Stimulated activated CD8-positive, alpha-beta memory T cell treated with anti-CD3 and anti-CD28 coated beads, Interleukin-7, amount 100 ng/mL, for 1 hour (primary cell): ENCODE measurements around the gene TMEM37.

Experiments
- DNase-seq, 2 donors: peaks; one replicate each; pipeline ENCODE4 v3.0.0-alpha.2; 2020; ENCODE audit warnings: low read depth in 2 of 2

TMEM37 gene

DNA sequence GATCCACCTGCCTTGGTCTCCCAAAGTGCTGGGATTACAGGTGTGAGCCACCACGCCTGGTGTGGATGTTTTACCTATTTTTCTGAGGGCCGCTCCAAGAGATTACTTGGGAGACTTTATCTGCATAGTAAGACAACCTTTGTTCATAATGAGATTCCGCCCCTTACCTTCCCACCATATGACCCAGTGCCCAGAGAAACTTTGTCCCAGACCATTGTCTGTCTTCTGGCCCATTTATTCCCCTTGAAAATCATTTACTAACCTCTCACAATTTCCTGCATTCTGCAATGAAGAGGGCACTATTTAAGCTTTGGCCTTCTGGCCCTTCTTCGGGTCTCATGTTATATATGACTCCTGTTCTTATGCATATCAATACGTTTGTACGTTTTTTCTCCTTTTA lies 13.7 kb upstream of the TMEM37 start:
- DNase-seq, result no peak

DNA sequence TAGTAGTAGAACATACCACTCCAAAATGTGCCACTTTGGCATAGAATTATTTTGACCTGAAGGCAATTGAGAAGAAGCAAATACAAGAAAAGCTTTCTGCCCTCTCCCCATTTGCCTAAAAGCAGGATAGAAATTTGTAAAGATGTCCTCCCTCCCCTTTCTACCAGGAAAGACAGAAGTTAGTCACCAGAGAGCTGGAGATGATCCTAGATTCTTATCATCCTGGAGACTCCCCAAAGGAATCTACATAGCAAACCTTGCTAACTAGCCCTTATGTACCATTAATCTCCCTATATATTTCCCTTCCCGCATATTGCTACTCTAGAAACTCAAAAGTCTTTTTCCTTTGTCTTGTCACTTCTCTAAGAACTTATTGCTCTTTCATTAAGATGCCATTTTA lies 12.6 kb upstream of the TMEM37 start:
- no peak for DNase-seq

DNA sequence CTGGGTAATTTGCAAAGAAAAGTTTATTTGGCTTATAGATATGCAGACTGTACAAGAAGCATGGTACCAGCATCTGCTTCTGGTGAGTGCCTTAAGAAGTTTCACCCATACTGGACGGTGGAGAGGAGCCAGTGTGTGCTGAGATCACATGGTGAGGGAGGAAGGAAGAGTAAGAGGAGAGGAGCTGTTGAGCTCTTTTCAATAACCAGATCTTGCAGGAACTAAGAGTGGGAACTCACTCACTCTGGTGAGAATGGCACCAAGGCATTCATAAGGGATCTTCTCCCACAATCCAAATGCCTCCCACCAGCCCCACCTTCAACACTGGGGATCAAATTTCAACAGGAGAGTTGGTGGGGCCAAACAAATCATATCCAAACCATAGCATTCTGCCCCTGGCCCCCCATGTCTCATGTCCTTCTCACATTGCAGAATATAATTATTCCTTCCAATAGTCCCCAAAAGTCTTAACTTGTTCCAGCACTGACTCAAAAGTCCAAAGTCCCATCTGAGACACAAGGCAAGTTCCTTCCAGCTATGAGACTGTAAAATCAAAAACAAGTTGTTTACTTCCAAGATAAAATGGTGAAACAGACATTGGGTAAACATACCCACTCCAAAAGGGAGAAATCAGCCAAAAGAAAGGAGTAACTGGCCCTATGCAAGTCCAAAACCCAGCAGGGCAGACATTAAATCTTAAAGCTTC lies 11.7 kb upstream of the TMEM37 start:
- DNase-seq, result no peak

DNA sequence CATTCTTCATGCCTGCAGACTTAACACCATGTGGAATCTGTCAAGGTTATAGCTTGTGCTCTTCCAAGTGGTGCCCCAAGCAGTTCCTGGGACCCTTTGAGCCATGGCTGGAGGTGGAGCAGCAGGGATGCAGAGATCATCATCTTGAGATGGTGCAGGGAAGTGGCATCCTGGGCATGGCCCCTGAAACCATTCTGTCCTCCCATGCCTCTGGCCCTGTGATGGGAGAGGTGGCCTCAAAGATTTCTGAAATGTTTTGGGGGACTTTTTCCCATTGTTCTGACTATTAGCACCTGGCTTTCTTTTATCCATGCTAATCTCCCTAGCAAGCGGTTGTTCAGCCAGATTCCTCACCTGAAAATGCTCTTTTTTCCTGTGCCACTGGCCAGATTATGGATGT lies 10.3 kb upstream of the TMEM37 start:
- DNase-seq, result no peak

DNA sequence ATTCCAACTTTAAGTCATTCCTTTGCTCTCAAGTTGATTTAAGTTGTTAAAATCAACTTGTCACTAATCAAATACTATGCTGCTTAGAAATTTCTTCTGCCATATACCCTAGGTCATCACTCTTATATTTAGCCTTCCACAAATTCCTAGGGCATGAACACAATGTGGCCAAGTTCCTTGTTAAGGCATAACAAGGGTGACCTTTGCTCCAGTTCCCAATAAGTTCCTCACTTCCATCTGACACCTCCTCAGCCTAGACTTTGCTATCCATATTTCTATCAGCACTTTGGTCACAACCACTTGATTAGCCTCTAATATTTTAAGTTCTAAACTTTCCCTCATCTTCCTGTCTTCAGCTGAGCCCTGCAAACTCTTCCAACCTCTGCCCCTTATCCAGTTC lies 9.9 kb upstream of the TMEM37 start:
- DNase-seq, result no peak

DNA sequence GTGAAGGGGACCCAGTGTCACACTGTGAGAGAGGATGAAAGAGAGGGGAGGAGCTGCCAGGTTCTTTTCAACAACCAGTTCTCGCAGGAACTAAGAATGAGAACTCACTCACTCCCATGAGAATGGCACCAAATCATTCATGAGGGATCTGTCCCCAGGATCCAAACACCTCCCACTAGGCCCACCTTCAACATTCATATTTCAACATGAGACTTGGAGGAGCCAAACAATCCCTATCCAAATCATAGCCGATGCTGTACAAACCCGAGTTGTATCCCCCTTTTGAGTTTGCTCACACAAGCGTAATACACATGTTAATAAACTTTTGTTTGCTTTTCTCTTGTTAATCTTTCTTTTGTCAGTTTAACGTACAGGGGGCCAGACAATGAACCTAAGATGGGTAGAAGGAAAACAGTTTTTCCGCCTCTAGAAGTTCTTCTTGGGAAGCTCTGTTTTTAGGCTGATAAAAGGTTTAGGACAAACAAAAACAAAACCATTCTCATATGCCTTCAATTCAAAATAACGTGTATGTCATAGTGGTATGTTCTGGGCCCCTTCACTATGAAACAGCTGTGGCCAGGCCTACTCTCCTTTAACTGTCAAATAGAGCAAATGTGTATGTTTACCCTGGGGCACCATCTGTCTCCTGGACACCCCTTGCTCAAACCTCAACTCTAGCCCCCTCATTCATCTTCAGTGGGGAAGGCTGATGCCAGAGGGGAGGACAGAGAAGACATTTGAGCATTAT lies 9.1 kb upstream of the TMEM37 start:
- DNase-seq, result no peak

DNA sequence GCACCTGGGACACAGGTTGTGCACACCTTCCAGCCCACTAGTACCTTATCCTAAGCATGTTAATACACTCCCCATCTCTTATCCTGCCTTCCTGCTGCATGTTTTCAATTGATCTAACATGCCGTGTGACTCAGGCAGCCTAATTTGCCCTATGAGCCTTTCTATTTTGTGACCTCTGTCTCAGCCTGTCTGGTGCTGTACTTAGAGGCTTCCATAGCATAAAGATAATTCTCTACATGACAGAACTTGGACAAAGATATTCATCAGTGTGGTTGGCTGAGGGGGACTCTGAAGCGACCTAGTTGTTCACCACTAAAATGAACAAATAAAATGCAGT lies 8.6 kb upstream of the TMEM37 start:
- no peak for DNase-seq

DNA sequence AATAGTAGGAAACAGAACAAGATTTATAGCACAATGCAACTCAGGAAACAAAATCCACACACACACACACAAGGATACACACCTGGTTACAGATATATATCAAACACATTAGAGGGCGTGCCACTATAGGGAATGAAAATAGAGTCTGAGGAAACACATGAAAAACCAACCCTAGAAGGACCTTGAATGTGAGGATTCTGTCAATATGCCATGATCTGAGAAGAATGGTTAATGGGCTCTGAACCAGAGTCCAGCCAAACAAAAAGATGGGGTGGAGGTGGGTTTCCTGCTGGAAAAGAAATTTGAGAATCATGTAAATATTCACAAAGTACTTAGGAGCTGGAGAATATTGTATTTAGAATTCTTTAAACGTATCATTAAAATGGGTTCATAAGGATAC lies 7.8 kb upstream of the TMEM37 start:
- no peak for DNase-seq

DNA sequence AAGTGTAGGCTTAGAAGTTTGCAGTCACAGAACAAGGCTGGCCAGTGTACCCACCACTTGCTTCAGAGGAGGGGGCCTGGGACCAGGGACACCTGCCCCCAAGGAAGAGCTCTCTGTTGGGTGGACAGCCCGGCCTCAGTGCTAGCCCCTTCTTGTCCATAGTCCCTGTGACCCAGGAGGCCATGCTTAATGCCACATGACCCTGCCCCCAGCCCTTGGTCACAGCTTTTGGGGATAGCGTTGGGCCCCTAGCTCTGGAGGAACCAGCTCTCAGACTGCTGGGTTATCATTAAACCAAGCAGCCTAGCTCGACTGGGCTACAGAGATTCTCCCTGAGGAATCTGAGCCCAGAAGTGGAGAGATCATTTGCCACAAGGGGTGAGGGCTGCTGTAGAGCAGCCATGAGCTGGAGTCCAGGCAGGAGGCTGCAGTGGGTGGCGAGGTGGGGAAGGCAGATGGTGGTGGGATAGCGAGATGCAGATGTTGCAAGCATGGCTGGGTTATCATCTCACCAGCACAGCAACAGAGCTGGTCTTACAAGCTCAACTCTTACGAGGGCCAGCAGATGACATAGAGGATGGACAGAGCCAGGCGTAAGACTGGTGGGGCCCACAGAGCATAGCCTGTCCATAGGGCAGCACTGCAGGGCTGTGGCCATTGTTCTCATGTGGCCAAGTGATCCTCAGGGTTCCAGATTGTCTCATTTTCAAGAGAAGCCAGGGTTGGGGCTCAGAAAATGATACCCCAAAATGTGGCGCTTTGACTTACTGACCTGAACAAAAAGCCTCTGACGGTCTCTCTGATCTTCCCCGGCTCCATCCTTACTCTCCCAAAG lies 7.2 kb upstream of the TMEM37 start:
- no peak for DNase-seq

DNA sequence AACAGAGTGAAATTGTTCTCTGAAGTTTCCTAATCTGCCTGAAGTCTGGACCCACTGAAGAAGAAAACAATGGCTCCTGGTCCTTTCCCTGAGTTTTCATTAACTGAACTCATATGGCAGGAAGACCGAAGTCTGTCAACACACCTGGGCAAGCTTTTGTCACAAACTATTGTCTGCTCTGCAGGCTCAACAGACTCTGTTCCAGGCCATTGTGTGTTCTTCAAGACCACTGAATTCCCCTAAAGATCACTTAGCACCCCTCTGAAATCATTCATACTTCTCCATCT lies 6.6 kb upstream of the TMEM37 start:
- no peak for DNase-seq

DNA sequence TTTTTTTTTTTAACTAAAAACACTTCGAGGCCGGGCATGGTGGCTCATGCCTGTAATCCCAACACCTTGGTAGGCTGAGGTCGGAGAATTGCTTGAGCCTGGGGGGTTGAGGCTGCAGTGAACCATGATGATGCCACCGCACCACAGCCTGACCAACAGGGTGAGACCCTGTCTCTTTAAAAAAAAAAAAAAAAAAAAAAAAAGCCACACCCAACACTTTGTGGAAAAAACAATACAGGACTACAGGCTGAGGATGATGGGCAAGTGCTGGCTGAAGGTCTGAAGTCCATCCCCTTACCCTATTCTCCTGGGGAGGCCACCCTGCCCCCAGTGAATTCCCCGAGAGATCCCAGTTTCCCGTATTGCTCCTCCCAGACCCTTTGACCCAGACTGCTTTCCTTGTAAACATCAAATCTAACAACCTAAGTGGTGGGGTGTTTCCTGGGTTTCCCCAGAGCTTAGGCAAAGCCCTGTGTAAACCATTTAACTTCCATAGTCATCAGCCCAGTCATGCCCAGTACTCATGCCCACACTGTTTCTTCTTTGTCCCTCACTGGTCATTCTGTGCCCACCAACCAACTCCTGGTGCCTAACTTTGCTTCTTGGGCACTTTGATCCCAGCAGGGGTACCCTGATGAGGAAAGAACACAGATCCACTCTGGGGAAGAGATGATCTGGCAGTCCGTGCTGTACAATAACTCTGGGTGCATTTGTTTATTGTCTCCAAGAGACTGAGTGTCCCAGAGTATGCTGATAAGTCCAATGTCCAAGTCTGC lies 5.8 kb upstream of the TMEM37 start:
- no peak for DNase-seq

DNA sequence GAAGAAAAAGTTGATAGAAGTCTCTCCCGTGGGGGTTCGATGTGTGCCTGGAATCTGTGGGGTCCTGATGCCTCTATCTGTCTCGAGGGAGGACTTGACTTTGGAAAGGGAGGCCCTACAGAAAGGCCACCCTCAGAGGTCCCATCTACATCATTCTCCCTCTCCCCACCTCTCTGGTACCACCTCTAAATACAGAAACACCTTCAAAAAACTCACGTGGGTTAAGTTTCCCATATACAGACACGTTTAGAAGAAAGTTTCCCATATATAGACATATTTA lies 5.3 kb upstream of the TMEM37 start:
- DNase-seq, result no peak

DNA sequence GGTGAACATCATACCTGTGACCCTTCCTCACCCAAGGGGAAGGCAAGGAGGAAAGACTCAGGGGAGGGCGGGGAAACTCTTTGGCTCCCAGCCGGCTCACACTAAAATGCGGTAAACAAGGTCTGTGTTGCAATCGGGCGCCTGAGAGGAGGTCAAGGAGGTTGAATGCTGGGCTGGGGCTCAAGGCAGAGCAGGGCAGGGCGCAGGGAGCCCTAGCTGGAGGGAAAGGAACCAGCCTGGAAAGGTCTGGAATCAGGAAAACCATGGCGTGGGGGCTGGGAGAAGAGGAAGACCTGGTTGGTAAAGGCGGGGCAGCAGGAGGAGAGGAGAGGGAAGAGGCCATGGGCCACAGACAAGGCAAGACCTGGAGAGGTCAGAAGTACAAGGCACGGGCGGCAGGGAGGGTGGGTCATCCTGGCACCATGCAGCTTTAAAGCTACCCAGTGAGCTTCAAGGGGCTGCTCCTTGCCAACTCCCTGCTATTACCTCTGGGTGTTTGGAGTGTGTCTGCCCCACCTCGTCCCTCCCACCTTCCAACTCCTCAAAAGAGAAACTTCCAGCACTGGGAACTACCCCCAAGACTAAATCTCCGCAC lies 4.8 kb upstream of the TMEM37 start:
- no peak for DNase-seq

DNA sequence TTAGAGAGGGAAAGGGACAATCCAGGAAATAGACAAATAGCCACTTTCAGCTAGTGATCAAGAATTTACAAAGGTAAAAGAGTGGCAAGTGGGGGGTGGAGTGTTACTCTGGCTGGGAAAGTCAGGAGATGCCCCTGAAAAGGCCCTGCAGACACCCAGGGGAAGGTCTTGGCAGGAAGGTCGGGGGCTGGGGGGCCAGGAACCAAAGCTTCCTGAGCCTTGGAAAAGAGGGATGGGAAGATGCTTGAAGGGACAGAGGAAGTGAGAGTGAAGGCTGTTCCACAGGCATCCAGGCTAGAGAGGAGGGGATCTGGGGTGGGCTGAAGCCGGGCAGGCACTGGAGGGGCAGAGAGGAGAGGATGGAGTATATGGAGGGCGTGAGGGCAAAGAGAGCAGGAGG lies 3.9 kb upstream of the TMEM37 start:
- DNase-seq, result no peak

DNA sequence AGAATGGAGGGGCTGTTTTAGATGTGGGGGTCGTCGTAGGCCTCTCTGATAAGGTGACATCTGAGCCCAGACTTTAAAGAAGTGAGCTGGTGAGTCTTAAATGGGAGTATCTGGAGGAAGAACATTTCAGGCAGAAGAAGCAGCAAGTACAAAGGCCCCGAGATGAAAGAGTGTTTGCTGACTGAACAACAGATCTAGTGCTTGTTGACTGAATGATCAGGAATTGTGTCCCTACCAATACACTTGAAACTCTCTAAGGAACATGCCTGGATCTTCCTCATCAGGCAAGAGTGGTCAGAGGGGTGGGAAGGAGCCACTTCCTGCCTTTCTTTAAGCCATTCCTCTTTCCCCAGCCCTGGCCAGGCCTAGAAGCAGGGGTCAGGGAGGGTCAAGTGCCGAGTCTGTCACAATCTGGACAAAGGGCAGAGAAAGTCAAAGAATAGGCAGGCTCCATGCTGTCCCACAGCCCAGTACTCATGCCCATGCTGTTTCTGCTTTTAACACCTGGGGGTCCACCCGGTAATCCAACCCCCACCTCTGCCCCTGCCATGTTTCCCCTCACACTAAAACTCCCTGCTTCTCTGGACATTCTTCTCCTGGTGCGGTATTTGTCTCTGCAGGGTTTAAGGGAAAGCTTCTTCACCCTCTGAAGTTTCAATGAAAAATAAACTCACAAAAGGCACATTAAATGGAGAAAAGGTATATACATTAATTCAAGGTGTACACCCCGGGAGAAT lies 3.0 kb upstream of the TMEM37 start:
- no peak for DNase-seq

DNA sequence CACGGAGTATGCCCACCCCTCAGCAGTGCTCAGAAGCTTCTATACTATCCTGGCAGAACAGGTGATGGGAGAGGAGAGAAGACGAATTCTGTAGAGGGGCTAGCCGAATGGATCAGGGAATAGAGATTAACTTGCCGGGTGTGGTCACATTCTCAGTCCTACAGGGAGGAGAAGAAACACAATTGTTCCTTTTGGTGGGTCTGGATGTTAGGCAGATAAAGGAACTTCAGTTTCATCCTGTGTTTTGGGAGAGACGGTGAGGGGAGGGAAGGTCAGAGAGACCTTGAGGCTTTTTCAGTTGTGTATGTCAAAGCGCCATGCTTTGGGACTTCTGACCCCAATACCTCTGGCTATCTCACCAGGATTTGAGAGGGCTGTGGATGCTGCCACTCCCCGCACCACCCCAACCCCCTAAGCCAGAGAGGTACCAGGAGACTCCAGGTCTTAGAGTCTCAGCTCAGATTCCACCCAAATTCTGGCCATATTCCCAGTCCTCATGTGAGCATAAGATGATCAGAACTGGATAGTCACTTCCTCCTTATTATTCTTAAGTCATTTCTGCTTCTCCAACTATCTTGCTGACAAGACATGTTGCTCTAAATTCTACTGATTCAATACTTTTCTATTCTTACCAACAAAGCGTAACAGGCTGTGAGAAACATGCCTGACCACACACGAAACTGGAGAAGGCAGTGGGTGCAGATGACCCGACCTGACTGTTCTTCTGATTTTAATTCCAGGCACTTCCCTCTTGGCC lies 2.3 kb upstream of the TMEM37 start:
- DNase-seq, result no peak

DNA sequence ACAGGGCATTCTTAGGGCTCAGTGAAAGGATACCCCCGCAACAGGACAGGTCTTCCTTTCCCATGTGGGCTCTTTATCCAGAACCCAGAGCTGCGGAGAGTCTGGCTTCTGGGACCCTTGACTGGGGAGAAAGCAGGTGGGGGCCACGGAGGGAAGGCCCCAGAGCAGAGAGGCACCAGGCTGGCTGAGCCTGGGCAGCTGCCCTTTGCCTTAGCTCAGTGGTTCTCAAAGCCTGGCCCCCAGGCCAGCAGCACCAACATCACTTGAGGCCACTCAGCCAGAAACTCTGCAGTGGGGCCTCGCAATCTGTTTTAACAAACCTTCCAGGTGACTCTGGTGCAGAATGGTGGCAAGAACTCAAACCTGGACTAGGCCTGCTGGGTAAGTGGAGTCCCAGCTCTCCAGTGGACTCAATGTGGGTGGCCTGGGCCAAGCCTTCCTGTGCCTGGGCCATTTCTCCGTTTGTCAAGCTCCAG lies 1.6 kb upstream of the TMEM37 start:
- DNase-seq, result no peak

DNA sequence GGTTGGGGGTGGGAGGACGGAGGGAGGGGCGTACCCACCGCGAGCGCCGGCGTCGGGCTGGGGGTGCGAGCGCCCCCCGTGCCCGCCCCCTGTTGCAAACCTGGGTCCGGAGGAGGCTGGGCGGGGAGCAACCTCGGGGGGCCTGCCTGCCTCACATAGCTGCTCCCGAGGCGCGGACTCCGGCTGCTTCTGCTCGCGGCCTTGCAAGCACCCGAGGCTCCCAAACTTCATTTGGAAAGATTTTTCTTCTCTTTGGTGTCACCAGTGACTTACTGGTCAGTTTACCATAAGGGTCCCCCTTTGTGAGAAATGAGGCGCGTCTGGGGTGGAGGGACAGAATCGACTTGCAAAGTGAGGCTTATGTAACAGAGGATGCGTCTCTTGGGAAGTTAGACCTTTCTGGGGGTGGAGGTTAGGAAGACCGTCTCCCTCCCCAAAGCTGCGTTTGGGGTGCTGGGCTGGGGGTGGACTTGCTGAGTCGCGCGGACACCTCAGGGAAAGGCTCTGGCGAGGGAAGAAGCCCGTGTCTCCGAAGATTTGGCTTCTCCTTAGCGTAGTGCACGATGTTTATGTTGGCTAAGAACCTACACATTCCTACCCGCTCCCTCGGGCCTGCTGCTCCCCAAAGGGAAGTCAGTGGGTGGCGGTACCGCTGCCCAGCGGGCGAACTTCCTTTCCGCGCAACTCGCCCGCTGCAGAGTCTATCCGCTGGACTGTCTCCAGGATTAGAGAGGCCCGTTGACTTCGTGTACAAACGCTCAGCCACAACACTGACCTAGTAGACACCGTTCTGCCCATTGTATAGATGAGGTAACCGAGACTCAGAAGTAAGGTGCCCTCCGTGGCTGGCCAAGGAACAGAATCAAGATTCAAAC lies 559 bp downstream of the TMEM37 start:
- DNase-seq, result no peak

DNA sequence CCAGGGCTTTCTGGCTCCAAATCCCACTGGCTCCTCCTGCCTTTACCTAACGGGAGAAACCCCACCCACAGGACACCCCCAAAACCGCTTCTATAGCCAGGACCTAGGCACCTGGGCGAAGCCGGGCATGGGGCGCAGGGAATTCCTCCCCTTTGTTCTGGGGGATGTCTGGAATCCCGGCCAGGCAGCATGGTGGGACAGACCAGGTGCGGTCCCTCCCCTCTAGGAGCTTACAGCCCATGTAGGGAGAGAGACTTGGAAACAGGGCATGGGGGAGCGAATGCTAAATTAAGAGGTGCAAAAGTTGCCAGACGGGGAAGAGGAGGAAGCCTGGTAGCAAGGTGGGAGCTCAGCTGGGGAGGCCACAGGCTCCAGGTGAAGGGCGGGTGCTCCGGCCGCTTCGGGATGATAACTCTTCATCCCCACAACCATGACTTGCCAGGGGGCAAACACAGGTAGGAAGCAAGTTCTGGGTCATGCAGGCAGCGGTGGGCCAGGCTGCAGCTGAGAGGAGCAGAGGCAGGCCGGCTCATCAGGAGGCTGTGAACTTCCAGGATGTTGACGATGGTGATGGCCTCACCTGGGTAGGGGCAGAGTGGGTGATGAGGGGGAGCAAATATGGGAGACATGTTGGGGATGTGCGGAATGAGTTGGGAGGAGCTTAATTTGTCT lies 1.3 kb downstream of the TMEM37 start:
- DNase-seq, result no peak
